ENCODE results near the gene EQTN.

Gene EQTN

GRCh38 chr9:27340961-27341511, 44.1 kb upstream of the EQTN start:
- H3K9me2 ChIP-seq (replicated peaks; ENCODE audit: insufficient read depth, low read length), result no peaks in the 10 kb centered on the region
- no peak overlapping the region for H2AFZ ChIP-seq (ENCODE audit: low read depth, low read length, severe bottlenecking)
- no peaks in the 10 kb centered on the region for H4K20me1 ChIP-seq (ENCODE audit: low read depth, low read length)
- H3F3A ChIP-seq (ENCODE audit: insufficient read depth), result no peaks in the 10 kb centered on the region
- H3K4me3 ChIP-seq (ENCODE audit: insufficient read depth, low read length, poor library complexity, severe bottlenecking), result no peak overlapping the region
- no peak for TF ChIP-seq EZH2phosphoT487 (conservative IDR thresholded peaks at IDR 0.05; ENCODE audit: low read length)
- TF ChIP-seq CTCF (IDR thresholded peaks at IDR 0.05; ENCODE audit: insufficient read depth, low read length, poor library complexity, severe bottlenecking), result no peak
- no peaks in the 10 kb centered on the region for H3K36me3 ChIP-seq (ENCODE audit: low read length)
- no peaks in the 10 kb centered on the region for H3K27me3 ChIP-seq (ENCODE audit: low read length)
- no peak overlapping the region for H3K9ac ChIP-seq (ENCODE audit: low read length)
- H3K79me2 ChIP-seq (ENCODE audit: insufficient read depth, low read length), result no peaks in the 10 kb centered on the region
- H3K9me3 ChIP-seq (ENCODE audit: insufficient read depth, low read length), result no peaks in the 10 kb centered on the region
- H3K27ac ChIP-seq (ENCODE audit: low read depth, low read length), result no peak overlapping the region
- H3K4me2 ChIP-seq (ENCODE audit: low read depth, low read length, poor library complexity, severe bottlenecking), result no peak overlapping the region

DNA sequence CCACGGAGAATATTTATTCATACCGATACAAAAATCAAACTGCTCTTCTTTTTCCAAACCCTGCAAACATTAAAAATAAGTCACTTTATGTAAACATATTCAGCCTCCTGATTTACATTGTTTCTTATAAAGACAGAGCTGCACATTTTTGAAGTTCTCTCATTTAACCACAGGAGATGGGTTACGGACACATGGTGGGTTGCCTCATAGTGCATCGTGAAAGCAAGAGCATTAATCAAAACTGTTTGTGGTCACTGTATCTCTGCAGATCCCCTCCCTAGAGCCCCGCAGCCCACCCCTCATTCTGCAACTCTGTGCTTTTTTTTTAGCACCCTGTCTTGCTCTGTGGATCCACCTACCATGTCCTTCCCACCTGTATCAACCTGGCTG, 43.3 kb upstream of the EQTN start:
- no peaks in the 10 kb centered on the region for H3K36me3 ChIP-seq (ENCODE audit: low read length)
- no peak overlapping the region for H3K27ac ChIP-seq (ENCODE audit: low read depth, low read length)
- no peaks in the 10 kb centered on the region for H4K20me1 ChIP-seq (ENCODE audit: low read depth, low read length)

DNA sequence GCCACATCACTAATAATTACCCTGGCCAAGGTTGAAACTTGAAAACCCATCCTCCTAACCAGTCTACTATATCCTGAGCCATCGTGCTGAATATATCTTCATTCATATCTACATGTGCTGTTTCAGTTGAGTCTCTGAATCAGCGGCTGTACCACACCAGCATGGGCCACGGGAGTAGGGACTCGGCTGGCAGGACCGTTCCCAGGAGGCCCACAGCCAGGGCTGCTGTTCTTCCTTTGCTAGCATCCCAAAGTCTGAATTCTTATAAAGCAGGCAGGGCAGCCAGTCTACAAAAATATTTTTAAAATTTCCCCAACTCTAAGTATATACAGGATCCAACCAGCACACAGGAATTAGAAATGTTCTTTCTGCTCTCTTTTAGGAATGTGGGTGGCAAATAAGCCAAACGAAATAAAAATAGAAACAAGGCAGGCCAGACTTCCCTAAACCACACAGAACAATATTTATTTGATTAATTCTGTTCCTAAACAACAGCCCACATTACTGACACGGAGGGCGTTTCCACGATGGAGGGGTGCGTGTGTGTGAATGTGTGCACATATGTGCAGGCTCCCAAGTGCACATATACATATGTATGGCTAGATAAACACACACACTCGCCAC, 42.8 kb upstream of the EQTN start:
- Histone ChIP-seq H3K9me3 (ENCODE audit: insufficient read depth, low read length) (no peaks in the 10 kb centered on the region), H3F3A (ENCODE audit: insufficient read depth) (no peaks in the 10 kb centered on the region), H3K4me2 (ENCODE audit: low read depth, low read length, poor library complexity, severe bottlenecking) (no peak overlapping the region), H3K9me2 (replicated peaks; ENCODE audit: insufficient read depth, low read length) (no peaks in the 10 kb centered on the region), H3K4me3 (ENCODE audit: insufficient read depth, low read length, poor library complexity, severe bottlenecking) (no peak overlapping the region), H3K36me3 (ENCODE audit: low read length) (no peaks in the 10 kb centered on the region), H3K27me3 (ENCODE audit: low read length) (no peaks in the 10 kb centered on the region), H3K9ac (ENCODE audit: low read length) (no peak overlapping the region), H3K79me2 (ENCODE audit: insufficient read depth, low read length) (no peaks in the 10 kb centered on the region), H3K27ac (ENCODE audit: low read depth, low read length) (no peak overlapping the region), H4K20me1 (ENCODE audit: low read depth, low read length) (no peaks in the 10 kb centered on the region), H2AFZ (ENCODE audit: low read depth, low read length, severe bottlenecking) (no peak overlapping the region)
- TF ChIP-seq CTCF (IDR thresholded peaks at IDR 0.05; ENCODE audit: insufficient read depth, low read length, poor library complexity, severe bottlenecking) (no peak), EZH2phosphoT487 (conservative IDR thresholded peaks at IDR 0.05; ENCODE audit: low read length) (no peak)

More for the DNA sequence above, 43.3 kb upstream of the EQTN start:
- Histone ChIP-seq H3K9ac (ENCODE audit: low read length) (no peak overlapping the region), H3K9me3 (ENCODE audit: insufficient read depth, low read length) (no peaks in the 10 kb centered on the region), H2AFZ (ENCODE audit: low read depth, low read length, severe bottlenecking) (no peak overlapping the region), H3F3A (ENCODE audit: insufficient read depth) (no peaks in the 10 kb centered on the region), H3K79me2 (ENCODE audit: insufficient read depth, low read length) (no peaks in the 10 kb centered on the region), H3K4me3 (ENCODE audit: insufficient read depth, low read length, poor library complexity, severe bottlenecking) (no peak overlapping the region), H3K4me2 (ENCODE audit: low read depth, low read length, poor library complexity, severe bottlenecking) (no peak overlapping the region), H3K27me3 (ENCODE audit: low read length) (no peaks in the 10 kb centered on the region), H3K9me2 (replicated peaks; ENCODE audit: insufficient read depth, low read length) (no peaks in the 10 kb centered on the region)
- TF ChIP-seq EZH2phosphoT487 (conservative IDR thresholded peaks at IDR 0.05; ENCODE audit: low read length), result no peak
- no peak for TF ChIP-seq CTCF (IDR thresholded peaks at IDR 0.05; ENCODE audit: insufficient read depth, low read length, poor library complexity, severe bottlenecking)

Measured in SU-DHL-6 (cell line).